NCI-H748 treated with DMSO at 0.1 percent for 48 hours (cell line): Measurements from ENCODE around the gene SERPINB13.
"Not testable (repeated sequence)": the region's sequence is repeated elsewhere in the genome, so short reads cannot be mapped to it uniquely, and the experiment has no call there.

Experiments
- DNase-seq: peaks from one replicate; lab custom pipeline; 2025; lab: John Stamatoyannopoulos, UW

Gene SERPINB13

GRCh38 chr18:63590373-63590772 is 3.2 kb downstream of the SERPINB13 start:
- no peak for DNase-seq

DNA sequence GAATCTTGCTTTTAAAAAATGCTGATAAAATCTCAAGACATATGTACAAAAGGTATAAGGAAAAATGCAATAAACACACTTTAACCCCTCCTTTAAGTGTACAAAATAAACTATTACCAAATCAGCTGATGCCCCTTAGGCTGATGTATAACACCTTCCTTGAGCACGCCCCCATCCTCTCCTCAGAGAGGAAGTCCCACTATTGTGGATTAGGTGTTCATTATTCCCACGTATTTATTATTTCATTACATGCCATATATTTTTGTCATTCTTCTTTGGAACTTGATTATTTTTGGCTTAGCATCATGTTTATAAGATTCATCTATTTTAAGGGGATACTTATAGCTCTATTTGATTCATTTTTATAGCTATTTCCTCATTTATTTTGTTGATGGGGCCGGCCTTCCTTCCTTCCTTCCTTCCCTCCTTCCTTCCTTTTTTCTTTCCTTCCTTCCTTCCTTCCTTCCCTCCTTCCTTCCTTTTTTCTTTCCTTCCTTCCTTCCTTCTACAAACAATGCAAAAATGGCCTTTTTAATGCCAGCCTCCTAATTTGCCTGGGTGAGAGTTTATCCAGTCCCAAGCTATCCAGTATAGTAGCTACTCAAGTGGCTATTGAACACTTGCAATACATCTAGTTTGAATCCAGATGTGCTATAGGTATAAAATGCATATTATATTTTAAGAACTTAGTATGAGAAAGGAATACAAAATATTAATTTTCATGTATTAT is 4.0 kb downstream of the SERPINB13 start:
- DNase-seq: no peak

DNA sequence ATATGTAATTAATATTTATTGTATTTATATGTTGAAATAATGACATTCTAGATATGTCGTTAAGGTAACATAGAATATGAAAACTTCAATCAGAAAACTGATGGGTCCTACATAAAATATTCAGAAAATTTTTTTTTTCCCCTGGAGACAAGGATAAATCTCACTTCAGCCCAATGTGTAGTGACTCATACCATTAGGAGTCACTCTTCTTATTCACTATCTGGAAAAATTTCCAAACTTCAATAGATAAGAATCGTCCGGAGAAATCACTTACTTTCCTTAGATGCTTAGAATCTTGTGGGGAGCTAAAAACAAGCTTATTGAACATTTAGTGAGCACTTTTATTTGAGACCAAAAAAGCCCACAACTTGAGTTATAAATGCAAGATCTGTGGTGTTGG is 4.6 kb downstream of the SERPINB13 start:
- DNase-seq: no peak

GRCh38 chr18:63592471-63592870 is 5.3 kb downstream of the SERPINB13 start:
- no peak for DNase-seq

GRCh38 chr18:63596964-63597363 is 9.8 kb downstream of the SERPINB13 start:
- no peak for DNase-seq

DNA sequence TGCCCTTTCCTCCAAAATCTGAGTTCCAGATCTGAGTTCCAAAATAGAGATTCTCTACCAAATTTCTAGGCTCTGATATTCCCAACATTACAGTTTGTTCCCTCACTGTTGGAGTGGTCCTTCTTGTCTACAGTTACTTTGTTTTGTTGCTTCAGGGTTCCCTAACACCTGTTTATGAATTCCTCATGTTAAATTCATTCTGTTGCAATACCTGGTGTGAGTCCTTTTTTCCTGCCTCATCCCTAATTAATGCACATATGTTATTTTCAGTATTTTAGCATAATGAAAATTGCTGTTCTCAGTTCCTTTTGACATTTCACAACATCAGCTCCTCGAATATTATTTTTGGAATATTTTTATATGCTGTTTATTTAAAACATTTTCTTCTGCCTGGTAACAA is 16.2 kb downstream of the SERPINB13 start:
- no peak for DNase-seq

- DNase-seq: no peak
Measured at GRCh38 chr18:63603772-63604171, 16.6 kb downstream of the SERPINB13 start.

DNA sequence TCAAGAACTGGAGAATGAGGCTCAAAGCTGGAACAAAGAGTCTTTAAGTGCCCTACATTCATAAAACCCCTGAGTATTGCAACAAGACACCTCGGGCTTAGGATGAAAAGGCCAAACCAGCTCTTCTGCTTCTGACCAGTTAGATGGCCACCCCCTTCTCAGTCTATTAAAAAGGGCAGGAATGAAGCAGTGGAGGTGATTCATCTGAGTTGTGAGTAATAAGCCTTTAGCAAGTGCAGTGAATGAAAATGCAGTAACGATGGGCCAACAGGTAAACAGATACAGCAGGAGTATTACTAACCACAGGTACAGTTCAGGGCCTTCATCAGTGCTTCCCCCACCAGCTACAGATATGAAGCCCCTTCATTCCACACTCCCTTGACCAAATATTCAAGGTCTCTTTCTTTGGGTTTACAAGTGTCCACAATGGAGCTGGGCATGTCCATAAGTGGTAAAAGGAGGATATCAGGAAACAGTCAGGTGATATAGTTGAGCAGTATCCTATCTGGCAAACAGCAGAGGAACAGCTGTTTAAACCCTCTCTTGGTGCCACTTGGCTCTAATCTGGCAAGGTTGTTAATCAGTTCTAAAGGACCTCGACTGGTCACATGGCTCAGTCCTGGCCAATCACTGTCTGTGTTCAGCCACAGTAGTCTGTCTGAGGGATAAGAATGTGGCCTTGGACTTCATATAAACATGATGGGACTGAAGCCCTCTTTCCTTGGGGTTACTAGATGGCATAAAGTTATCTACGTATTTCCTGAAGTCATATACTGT is 17.8 kb downstream of the SERPINB13 start:
- DNase-seq: no peak

DNA sequence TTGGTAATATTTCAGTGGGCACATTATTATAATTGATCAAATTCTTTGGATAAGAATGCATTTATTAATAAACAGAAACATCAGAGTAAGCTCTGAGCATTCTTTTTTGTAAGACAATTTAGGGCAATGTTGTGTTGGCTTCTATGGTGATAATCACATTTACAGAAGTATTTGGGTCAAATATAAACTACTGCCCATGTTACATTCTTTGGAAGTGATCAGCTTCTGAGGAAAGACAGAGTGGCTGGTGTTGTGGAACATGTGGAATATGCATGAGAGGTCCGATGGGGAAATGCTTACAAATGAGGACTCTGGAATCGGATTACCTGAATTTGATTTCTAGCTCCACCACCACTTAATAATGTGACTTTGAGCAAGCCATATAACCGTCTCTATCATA is 19.4 kb downstream of the SERPINB13 start:
- DNase-seq: no peak

GRCh38 chr18:63613420-63613819 is 26.3 kb downstream of the SERPINB13 start:
- no peak for DNase-seq

DNA sequence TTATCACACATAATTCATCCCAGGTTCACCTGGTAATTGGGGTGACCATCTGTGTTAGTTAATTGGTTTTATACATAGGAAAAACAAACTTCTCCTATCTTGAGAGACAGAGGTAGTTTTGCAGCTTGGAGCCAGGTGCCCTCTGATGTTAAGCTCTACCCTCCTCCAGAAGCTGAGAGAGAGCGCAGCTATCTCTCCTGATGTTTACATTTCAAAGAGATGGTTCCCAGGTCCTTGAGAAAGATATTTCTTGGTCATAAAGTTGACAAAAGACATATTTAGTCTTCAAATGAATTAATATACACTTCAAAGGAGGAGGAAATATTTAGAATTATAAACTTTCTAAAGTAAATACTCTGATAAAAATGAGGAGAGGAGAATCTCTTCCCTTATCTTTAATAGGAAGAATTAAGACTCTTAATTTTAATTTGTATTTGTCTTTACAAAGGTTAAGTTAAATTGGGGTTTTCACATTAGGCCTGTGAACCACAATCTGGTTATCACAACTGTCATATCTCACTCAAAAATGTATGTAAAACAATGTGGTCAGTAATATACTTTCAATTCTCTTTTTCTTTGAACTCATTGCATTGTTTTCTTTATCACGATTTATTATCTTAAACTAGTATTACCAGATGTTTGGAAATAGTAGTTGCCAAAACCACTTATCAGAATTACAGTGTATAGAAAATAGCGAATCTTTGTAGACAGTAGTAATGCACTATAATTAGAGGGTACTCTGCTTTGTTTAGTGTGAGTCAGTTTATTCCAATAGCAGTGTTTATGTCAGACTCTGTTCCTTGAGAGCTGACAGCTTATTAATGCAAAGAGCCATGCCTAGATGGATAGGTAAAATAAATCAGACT is 30.1 kb downstream of the SERPINB13 start:
- DNase-seq: peak; percentile 97

- no peak for DNase-seq
Measured at GRCh38 chr18:63617915-63618234, 30.7 kb downstream of the SERPINB13 start.

GRCh38 chr18:63619661-63620060 is 32.5 kb downstream of the SERPINB13 start:
- DNase-seq: no peak

DNA sequence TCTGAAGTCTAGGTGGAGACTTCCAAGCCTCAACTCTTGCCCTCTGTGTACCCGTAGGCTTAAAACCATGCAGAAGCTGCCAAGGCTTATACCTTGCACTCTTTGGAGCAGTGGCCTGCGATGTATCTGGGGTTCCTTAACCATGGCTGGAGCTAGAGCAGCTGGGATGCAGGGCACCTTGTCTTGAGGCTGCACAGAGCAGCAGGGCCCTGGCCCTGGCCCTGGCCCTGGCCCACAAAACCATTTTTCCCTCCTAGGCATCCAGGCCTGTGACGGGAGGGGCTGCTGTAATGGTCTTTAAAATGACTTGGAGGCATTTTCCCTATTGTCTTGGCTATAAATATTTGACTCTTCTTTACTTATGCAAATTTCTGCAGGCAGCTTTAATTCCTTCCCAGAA is 37.7 kb downstream of the SERPINB13 start:
- no peak for DNase-seq

- no peak for DNase-seq
Measured at GRCh38 chr18:63626431-63626830, 39.3 kb downstream of the SERPINB13 start.

GRCh38 chr18:63627819-63628218 is 40.7 kb downstream of the SERPINB13 start:
- DNase-seq: no peak

GRCh38 chr18:63637703-63638102 is 50.6 kb downstream of the SERPINB13 start:
- DNase-seq: no peak

- not testable (repeated sequence) for DNase-seq
Measured at GRCh38 chr18:63641157-63641680, 54.1 kb downstream of the SERPINB13 start.

- not testable (repeated sequence) for DNase-seq
Measured at GRCh38 chr18:63642668-63643356, 55.7 kb downstream of the SERPINB13 start.

DNA sequence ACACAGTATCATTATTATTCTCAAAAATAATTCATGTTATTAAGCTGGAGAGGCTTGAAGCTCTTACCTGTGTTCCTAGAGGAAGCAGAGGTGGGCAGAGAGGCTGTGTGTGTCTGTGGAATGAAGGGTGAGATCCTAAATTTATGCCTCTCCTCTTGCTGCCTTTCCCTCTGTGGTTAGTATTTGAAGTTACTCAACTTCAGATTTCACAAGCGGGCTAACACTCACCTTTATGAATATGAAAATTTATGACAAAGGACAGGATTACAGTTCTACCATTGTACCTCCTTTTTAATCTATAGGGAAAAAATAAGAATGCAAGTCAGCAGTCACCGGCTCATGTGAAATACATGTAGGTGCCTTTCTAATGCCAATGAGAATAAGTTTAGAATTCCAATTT is 57.0 kb downstream of the SERPINB13 start, which contains the start of gene SERPINB4:
SERPINB4 (minus strand) TSS at position 115 of the 400 bp plus-strand sequence. CDS start 679 bp downstream, outside the sequence.
- DNase-seq: not testable (repeated sequence)

DNA sequence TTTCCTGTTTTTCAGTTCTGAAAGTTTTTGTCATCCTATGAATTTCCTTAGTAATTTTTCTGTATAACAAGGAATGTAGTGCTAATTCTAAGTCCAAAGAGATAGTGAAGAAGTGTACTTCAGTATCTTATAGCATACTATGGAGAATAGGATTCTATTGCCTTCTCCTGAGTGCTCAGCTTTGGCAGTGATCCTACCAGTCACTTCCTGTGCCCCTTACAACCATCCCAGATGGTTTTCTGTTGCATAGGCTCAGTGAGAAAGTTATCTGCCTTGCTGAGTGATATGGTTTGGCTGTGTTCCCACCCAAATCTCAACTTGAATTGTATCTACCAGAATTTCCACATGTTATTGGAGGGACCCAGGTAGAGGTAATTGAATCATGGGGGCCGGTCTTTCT is 57.6 kb downstream of the SERPINB13 start:
- not testable (repeated sequence) for DNase-seq

DNA sequence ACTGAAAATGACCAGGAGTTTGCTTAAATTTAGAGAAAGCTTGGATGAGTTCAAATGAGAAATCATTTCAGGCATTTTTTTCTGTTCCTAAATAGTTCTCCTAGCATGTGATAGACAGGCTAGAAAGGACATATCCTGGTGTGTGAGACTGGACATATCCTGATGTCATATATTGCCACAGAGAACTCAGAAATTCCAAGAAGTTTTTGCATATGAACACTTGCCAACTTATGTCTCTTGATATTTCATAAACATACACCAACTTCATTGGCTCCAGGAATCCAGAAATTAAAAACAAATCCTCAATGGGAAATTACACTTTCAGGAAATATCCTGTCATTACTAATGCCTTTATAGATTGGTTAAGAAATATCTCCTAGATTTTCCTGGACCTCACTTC is 59.8 kb downstream of the SERPINB13 start:
- no peak for DNase-seq
